H1 (cell line): ENCODE measurements around the gene HMGCS2. TPM values are rescaled to one million over a fixed set of nuclear protein-coding genes. Genes with fewer than 3 reads are reported as not detected.

Experiments used
- CTCF ChIA-PET: fragments of 300-600 bp; sonication (Branson Sonifier 250); formaldehyde crosslinking; loops from one replicate; lab custom pipeline; 2021; ENCODE audit not compliant: partially characterized antibody; lab: Charles Lee
- POLR2A ChIA-PET: fragments of 300-600 bp; sonication (Branson Sonifier 250); formaldehyde crosslinking; loops from one replicate; lab custom pipeline; 2021; ENCODE audit warnings: inconsistent platforms; ENCODE audit not compliant: partially characterized antibody; lab: Charles Lee
- DNase-seq, 2 experiments: peaks; one replicate each; pipeline versions ENCODE4 v3.0.0 to v3.0.0-alpha.2; 2010 to 2022; ENCODE audit warnings: low spot score in 2 of 2, low read depth in 1 of 2, mixed read lengths in 1 of 2
- FAIRE-seq: peaks from 2 replicates; lab custom pipeline; 2011; peaks lifted over from hg19 to GRCh38; lab: Jason Lieb, UNC
- H2AFZ ChIP-seq: 2 replicates; pipeline ENCODE4 v1.8.1; 2012; ENCODE audit warnings: low read length, inconsistent platforms
- H2AK5ac ChIP-seq: 2 replicates; pipeline ENCODE4 v1.6.1; 2013; ENCODE audit warnings: low read depth, low read length
- H2BK120ac ChIP-seq: replicated peaks from 2 replicates; pipeline ENCODE3; 2013; ENCODE audit warnings: low read depth, low read length, inconsistent platforms
- H2BK12ac ChIP-seq: 2 replicates; pipeline ENCODE4 v1.6.1; 2013; ENCODE audit warnings: low read depth, low read length
- H2BK15ac ChIP-seq: 2 replicates; pipeline ENCODE4 v1.6.1; 2013; ENCODE audit warnings: low read length
- H2BK20ac ChIP-seq: 2 replicates; pipeline ENCODE4 v1.6.1; 2013; ENCODE audit warnings: low read length
- H2BK5ac ChIP-seq: 2 replicates; pipeline ENCODE4 v1.6.1; 2013; ENCODE audit warnings: low read depth, low read length
- H3K14ac ChIP-seq: 2 replicates; pipeline ENCODE4 v1.6.1; 2013; ENCODE audit warnings: inconsistent platforms; ENCODE audit not compliant: insufficient read length
- H3K18ac ChIP-seq: 2 replicates; pipeline ENCODE4 v1.6.1; 2013; ENCODE audit warnings: low read length; ENCODE audit errors: extremely low read depth
- H3K23ac ChIP-seq: 2 replicates; pipeline ENCODE4 v1.6.1; 2013; ENCODE audit warnings: inconsistent platforms; ENCODE audit not compliant: insufficient read length
- H3K23me2 ChIP-seq: 2 replicates; pipeline ENCODE4 v1.6.1; 2013; ENCODE audit warnings: low read depth, low read length
- H3K27ac ChIP-seq: 2 replicates; pipeline ENCODE4 v1.6.1; 2011; ENCODE audit warnings: low read depth, low read length, inconsistent platforms
- H3K27me3 ChIP-seq, 4 experiments: replicated peaks in 1 of 4; 1 replicate in 1 of 4; 2 replicates in 3 of 4; pipeline versions ENCODE4 v1.6.1 to v1.8.1; 2011 to 2013; ENCODE audit warnings: low read length in 3 of 4, mild to moderate bottlenecking in 3 of 4, inconsistent platforms in 2 of 4, mixed read lengths in 2 of 4, moderate library complexity in 1 of 4; ENCODE audit not compliant: control insufficient read depth in 3 of 4, insufficient read depth in 3 of 4; ENCODE audit errors: extremely low read depth in 1 of 4
- H3K36me3 ChIP-seq, 4 experiments: 2 replicates each; pipeline versions ENCODE4 v1.6.1 to v1.8.1; 2011 to 2013; ENCODE audit warnings: mild to moderate bottlenecking in 4 of 4, low read length in 3 of 4, moderate library complexity in 2 of 4, control low read depth in 1 of 4, inconsistent platforms in 1 of 4; ENCODE audit not compliant: insufficient read depth in 4 of 4, control insufficient read depth in 2 of 4
- H3K4ac ChIP-seq: replicated peaks from 2 replicates; pipeline ENCODE3; 2013; ENCODE audit warnings: low read length, low read depth, mixed read lengths, inconsistent platforms; ENCODE audit not compliant: insufficient read length
- H3K4me1 ChIP-seq, 4 experiments: replicated peaks in 1 of 4; 1 replicate in 1 of 4; 2 replicates in 3 of 4; pipeline versions ENCODE4 v1.6.1 to v1.8.1; 2011 to 2013; ENCODE audit warnings: low read length in 3 of 4, inconsistent platforms in 2 of 4, mixed read lengths in 1 of 4; ENCODE audit not compliant: insufficient read depth in 4 of 4, control insufficient read depth in 3 of 4
- H3K4me2 ChIP-seq, 2 experiments: 2 replicates each; pipeline versions ENCODE4 v1.6.1 to v1.8.1; 2011 to 2013; ENCODE audit warnings: low read depth in 2 of 2, low read length in 2 of 2, control low read depth in 1 of 2, inconsistent platforms in 1 of 2, mild to moderate bottlenecking in 1 of 2; ENCODE audit not compliant: insufficient read depth in 1 of 2
- H3K4me3 ChIP-seq, 4 experiments: fragments of 200-600, 300-600 bp in 1 of 4; sonication (generic), shearing (Covaris generic), sonication (Bioruptor Twin) in 1 of 4; 2 replicates each; pipeline versions ENCODE4 v1.5.1 to v1.8.1; 2011 to 2016; ENCODE audit warnings: low read length in 4 of 4, low read depth in 3 of 4, control low read depth in 2 of 4, inconsistent platforms in 2 of 4, mild to moderate bottlenecking in 2 of 4, mixed read lengths in 1 of 4, moderate library complexity in 1 of 4; ENCODE audit not compliant: insufficient read depth in 2 of 4; ENCODE audit errors: extremely low read depth in 1 of 4
- H3K56ac ChIP-seq: replicated peaks from 2 replicates; pipeline ENCODE3; 2013; ENCODE audit warnings: low read depth, mild to moderate bottlenecking, mixed read lengths, low read length, inconsistent platforms; ENCODE audit not compliant: insufficient read length
- H3K79me1 ChIP-seq: 2 replicates; pipeline ENCODE4 v1.6.1; 2013; ENCODE audit warnings: low read depth, low read length, control low read depth
- H3K79me2 ChIP-seq, 2 experiments: 2 replicates each; pipeline versions ENCODE4 v1.6.1 to v1.8.1; 2012 to 2013; ENCODE audit warnings: low read length in 2 of 2, mild to moderate bottlenecking in 2 of 2, inconsistent platforms in 1 of 2; ENCODE audit not compliant: insufficient read depth in 2 of 2, control insufficient read depth in 1 of 2
- H3K9ac ChIP-seq, 4 experiments: replicated peaks in 1 of 4; 1 replicate in 1 of 4; 2 replicates in 3 of 4; pipeline versions ENCODE4 v1.6.1 to v1.8.1; 2011 to 2013; ENCODE audit warnings: low read depth in 3 of 4, low read length in 3 of 4, control low read depth in 2 of 4, mild to moderate bottlenecking in 2 of 4, moderate library complexity in 2 of 4, inconsistent platforms in 1 of 4; ENCODE audit errors: extremely low read depth in 1 of 4
- H3K9me3 ChIP-seq, 2 experiments: 2 replicates each; pipeline versions ENCODE4 v1.6.1 to v1.8.1; 2012 to 2013; ENCODE audit warnings: mild to moderate bottlenecking in 2 of 2, moderate library complexity in 2 of 2, control low read depth in 1 of 2, inconsistent platforms in 1 of 2, low read depth in 1 of 2, low read length in 1 of 2, mixed read lengths in 1 of 2; ENCODE audit not compliant: insufficient read depth in 2 of 2
- H4K20me1 ChIP-seq, 2 experiments: replicated peaks in 1 of 2; 2 replicates each; pipeline versions ENCODE3 to v1.8.1; 2011 to 2013; ENCODE audit warnings: inconsistent platforms in 2 of 2, low read length in 2 of 2, mild to moderate bottlenecking in 1 of 2; ENCODE audit not compliant: insufficient read depth in 2 of 2, control insufficient read depth in 1 of 2
- H4K5ac ChIP-seq: 2 replicates; pipeline ENCODE4 v1.6.1; 2013; ENCODE audit warnings: low read length, low read depth, mixed read lengths, inconsistent platforms; ENCODE audit not compliant: insufficient read length
- H4K8ac ChIP-seq: 2 replicates; pipeline ENCODE4 v1.8.0; 2013; ENCODE audit warnings: mild to moderate bottlenecking, moderate library complexity, low read length, inconsistent platforms; ENCODE audit not compliant: insufficient read depth; ENCODE audit errors: extremely low read depth
- H4K91ac ChIP-seq: replicated peaks from 2 replicates; pipeline ENCODE3; 2013; ENCODE audit warnings: low read length, mixed read lengths, inconsistent platforms; ENCODE audit not compliant: insufficient read length
- CEBPB ChIP-seq: IDR thresholded peaks from 2 replicates; pipeline ENCODE4 v1.6.1; 2012; ENCODE audit warnings: low read depth, low read length
- EP300 ChIP-seq, 2 experiments: IDR thresholded peaks; 1 replicate in 1 of 2; 2 replicates in 1 of 2; pipeline ENCODE4 v1.6.1; 2011 to 2012; ENCODE audit warnings: low read depth in 2 of 2, low read length in 2 of 2, mild to moderate bottlenecking in 2 of 2, borderline replicate concordance in 1 of 2, inconsistent platforms in 1 of 2, moderate library complexity in 1 of 2
- FOSL1 ChIP-seq: IDR thresholded peaks from 2 replicates; pipeline ENCODE4 v1.6.1; 2011; ENCODE audit warnings: mild to moderate bottlenecking, low read depth, low read length, moderate library complexity; ENCODE audit not compliant: insufficient read depth
- GTF2F1 ChIP-seq: IDR thresholded peaks from 2 replicates; pipeline ENCODE4 v1.6.1; 2012; ENCODE audit warnings: low read depth, low read length, improper control_type of control experiment, borderline replicate concordance
- POLR2A ChIP-seq, 2 experiments: IDR thresholded peaks; 1 replicate in 1 of 2; 2 replicates in 1 of 2; pipeline ENCODE4 v1.6.1; 2011; ENCODE audit warnings: low read depth in 2 of 2, low read length in 2 of 2, mild to moderate bottlenecking in 2 of 2; ENCODE audit errors: control extremely low read depth in 1 of 2
- RAD21 ChIP-seq, 2 experiments: IDR thresholded peaks in 1 of 2; conservative IDR thresholded peaks in 1 of 2; 2 replicates each; pipeline ENCODE4 v1.6.1; 2011; ENCODE audit warnings: low read depth in 2 of 2, low read length in 2 of 2, improper control_type of control experiment in 1 of 2, inconsistent platforms in 1 of 2, mild to moderate bottlenecking in 1 of 2, moderate library complexity in 1 of 2
- TAF1 ChIP-seq: IDR thresholded peaks from 2 replicates; pipeline ENCODE4 v1.6.1; 2011; ENCODE audit warnings: mild to moderate bottlenecking, low read depth, low read length
- TEAD4 ChIP-seq: IDR thresholded peaks from 2 replicates; pipeline ENCODE4 v1.6.1; 2012; ENCODE audit warnings: low read depth, low read length, inconsistent platforms, mixed read lengths
- WGBS, 2 experiments: shearing (Covaris generic) in 1 of 2; methylation state at CpG; one replicate each; pipeline versions ENCODE4 v1.1.6 to v1.1.7; 2013 to 2015; ENCODE audit warnings: low lambda C conversion rate in 2 of 2, mixed read lengths in 2 of 2, inconsistent platforms in 1 of 2, low coverage in 1 of 2, missing lambda C conversion rate in 1 of 2; ENCODE audit not compliant: insufficient replicate concordance in 2 of 2, insufficient coverage in 1 of 2, insufficient read length in 1 of 2; ENCODE audit errors: extremely low coverage in 1 of 2, missing lambda C conversion rate in 1 of 2; 5-methylcytosine and 5-hydroxymethylcytosine counted together
- polyA plus RNA-seq, 7 experiments: library from polyadenylated mRNA; depleted of rRNA in 3 of 7; stranded (reverse) in 5 of 7; unstranded in 2 of 7; fragments of >200 nt in 5 of 7; fragments of 200-250 nt in 2 of 7; gene quantifications; 1 replicate in 5 of 7; 2 replicates in 1 of 7; 4 replicates in 1 of 7; pipeline versions ENCODE4 v1.2.1 to v1.2.3, GENCODE V29; 2011 to 2013; ENCODE audit warnings: missing spikeins in 2 of 7, mixed read lengths in 2 of 7
- total RNA-seq: library from RNA; stranded (reverse); fragmentation: NEBNext Ultra II Directional; extraction: Animal tissue kit (Norgen Biotek cat#: 25700); gene quantifications from 2 replicates; pipeline ENCODE4 v1.2.1, GENCODE V29; 2021
- TF ChIP-seq, protein P1 (sequence below), 3 experiments: IDR thresholded peaks; 1 replicate in 2 of 3; 2 replicates in 1 of 3; pipeline versions ENCODE4 v1.5.1 to v1.6.1; 2011; ENCODE audit warnings: low read length in 3 of 3, mild to moderate bottlenecking in 3 of 3, inconsistent platforms in 2 of 3, low read depth in 1 of 3, moderate library complexity in 1 of 3; ENCODE audit not compliant: insufficient read depth in 1 of 3; ENCODE audit errors: control extremely low read depth in 1 of 3

HMGCS2 gene
- total and polyA plus RNA-seq, 2 of the 8 experiments (the other 6 are each of a cell fraction or from before 2014, with no cell fraction given) = not detected

DNA sequence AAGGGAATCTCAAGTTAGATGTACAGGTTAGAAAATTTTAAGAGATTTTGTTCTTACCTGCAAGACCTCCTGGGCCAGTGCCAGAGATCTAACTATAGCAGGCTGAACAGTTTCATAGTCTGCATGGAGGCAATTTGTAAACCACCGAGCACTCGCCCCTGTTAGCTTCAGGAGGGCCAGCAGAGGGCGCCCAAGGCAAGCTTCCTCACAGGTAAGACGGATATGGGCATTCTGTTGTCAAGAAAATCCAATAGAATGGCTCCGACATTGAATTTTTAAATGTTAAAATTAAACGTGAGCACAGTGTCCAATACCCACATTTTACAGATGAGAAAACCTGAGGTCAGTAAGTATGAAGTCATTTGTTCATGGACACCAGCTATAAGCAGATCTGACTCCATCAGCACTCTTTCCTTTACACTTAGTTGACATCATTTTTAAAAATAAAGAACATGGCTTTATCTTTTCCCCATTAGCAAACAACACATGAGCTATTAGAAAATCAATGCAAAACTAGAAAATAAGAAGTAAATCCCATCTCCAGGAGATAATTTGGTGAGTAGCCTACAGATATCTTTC is 40.4 kb upstream of the HMGCS2 start:
- Histone ChIP-seq H3K27ac (no peak overlapping the region), H3K18ac (no peak overlapping the region), H3K27me3 (peaks cover 0 to 1% (median 0%) of the 10 kb centered on the region in 4 experiments; a peak in 3 of 7 replicates), H2BK5ac (no peak overlapping the region), H4K5ac (no peak overlapping the region), H2AFZ (peak overlapping the region; percentile 88), H3K23me2 (no peaks in the 10 kb centered on the region), H3K36me3 (no peaks in the 10 kb centered on the region), H4K20me1 (no peaks in the 10 kb centered on the region), H3K79me1 (no peaks in the 10 kb centered on the region), H3K79me2 (no peaks in the 10 kb centered on the region), H3K14ac (no peak overlapping the region), H2AK5ac (no peak overlapping the region), H3K4ac (no peak overlapping the region), H3K23ac (no peak overlapping the region), H3K4me3 (no peak overlapping the region), H4K91ac (no peak overlapping the region), H2BK120ac (no peak overlapping the region), H4K8ac (no peak overlapping the region), H3K4me2 (peak overlapping the region in 1 of 2 experiments; percentile 21; a peak in 1 of 4 replicates), H3K9me3 (no peaks in the 10 kb centered on the region), H3K4me1 (no peaks in the 10 kb centered on the region), H2BK15ac (no peak overlapping the region), H3K56ac (no peak overlapping the region), H2BK12ac (no peak overlapping the region), H3K9ac (no peak overlapping the region), H2BK20ac (no peak overlapping the region)
- CTCF ChIA-PET = interaction anchor here (0.7 to 9.0 kb wide), 19 partner anchors 8 to 271 kb away, joined by 3 to 76 read pairs (median 5); no protein-coding TSS in a partner anchor
- peak; percentile 47 to 78 for DNase-seq
- POLR2A ChIA-PET = interaction anchor here (1.5 kb wide), 1 partner anchor 65 kb away, joined by 8 read pairs; no protein-coding TSS in a partner anchor
- 9% methylated on average over 6 of the region's 6 CpGs; no CpG with 5 or more reads in 1 of the 2 experiments for WGBS, 2 experiments
- peak; percentile 94 for FAIRE-seq
- TF ChIP-seq RAD21 (IDR thresholded peaks at IDR 0.05 in 1 of 2, conservative IDR thresholded peaks at IDR 0.05 in 1 of 2; ENCODE audit: low read depth in 2 of 2, low read length in 2 of 2) = peak; percentile 71 to 78
- no peak for TF ChIP-seq TEAD4
- TF ChIP-seq, protein P1, sequence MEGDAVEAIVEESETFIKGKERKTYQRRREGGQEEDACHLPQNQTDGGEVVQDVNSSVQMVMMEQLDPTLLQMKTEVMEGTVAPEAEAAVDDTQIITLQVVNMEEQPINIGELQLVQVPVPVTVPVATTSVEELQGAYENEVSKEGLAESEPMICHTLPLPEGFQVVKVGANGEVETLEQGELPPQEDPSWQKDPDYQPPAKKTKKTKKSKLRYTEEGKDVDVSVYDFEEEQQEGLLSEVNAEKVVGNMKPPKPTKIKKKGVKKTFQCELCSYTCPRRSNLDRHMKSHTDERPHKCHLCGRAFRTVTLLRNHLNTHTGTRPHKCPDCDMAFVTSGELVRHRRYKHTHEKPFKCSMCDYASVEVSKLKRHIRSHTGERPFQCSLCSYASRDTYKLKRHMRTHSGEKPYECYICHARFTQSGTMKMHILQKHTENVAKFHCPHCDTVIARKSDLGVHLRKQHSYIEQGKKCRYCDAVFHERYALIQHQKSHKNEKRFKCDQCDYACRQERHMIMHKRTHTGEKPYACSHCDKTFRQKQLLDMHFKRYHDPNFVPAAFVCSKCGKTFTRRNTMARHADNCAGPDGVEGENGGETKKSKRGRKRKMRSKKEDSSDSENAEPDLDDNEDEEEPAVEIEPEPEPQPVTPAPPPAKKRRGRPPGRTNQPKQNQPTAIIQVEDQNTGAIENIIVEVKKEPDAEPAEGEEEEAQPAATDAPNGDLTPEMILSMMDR (IDR thresholded peaks at IDR 0.05; ENCODE audit: control extremely low read depth in 1 of 3, insufficient read depth in 1 of 3, low read depth in 1 of 3, low read length in 3 of 3) = peak; percentile 79 to 91 (median 87)
- TF ChIP-seq FOSL1 = no peak
- no peak for TF ChIP-seq GTF2F1
- TF ChIP-seq TAF1 = no peak
- TF ChIP-seq EP300 (IDR thresholded peaks at IDR 0.05; ENCODE audit: borderline replicate concordance in 1 of 2, low read depth in 2 of 2, low read length in 2 of 2) = no peak
- TF ChIP-seq CEBPB = no peak
- no peak for TF ChIP-seq POLR2A (IDR thresholded peaks at IDR 0.05; ENCODE audit: control extremely low read depth in 1 of 2, low read depth in 2 of 2, low read length in 2 of 2)
